ENCODE data around the gene DAP.

The DAP gene

GRCh38 chr5:10741661-10742060 is 19.4 kb downstream of the DAP start:
- Histone ChIP-seq H3K4me2 (ENCODE audit: insufficient read depth, low read length, poor library complexity, severe bottlenecking) (no peak overlapping the region), H3K4me3 (ENCODE audit: low read length in 2 of 2) (no peak overlapping the region), H3K36me3 (replicated peaks in 1 of 2; ENCODE audit: control insufficient read depth in 2 of 2, insufficient read depth in 2 of 2, low read length in 2 of 2) (peaks cover 21 to 61% of the 10 kb centered on the region in 2 donors), H3K4ac (ENCODE audit: low read length) (no peak overlapping the region), H3K27ac (replicated peaks; ENCODE audit: low read length) (no peak overlapping the region), H2BK120ac (ENCODE audit: low read depth, low read length) (no peak overlapping the region), H2BK12ac (ENCODE audit: low read length) (no peak overlapping the region), H4K91ac (ENCODE audit: low read depth, low read length, poor library complexity) (no peak overlapping the region), H3K4me1 (ENCODE audit: control insufficient read depth in 2 of 2, insufficient read depth in 1 of 2, low read depth in 1 of 2, low read length in 2 of 2) (no peaks in the 10 kb centered on the region), H2AK5ac (ENCODE audit: low read depth, low read length) (no peak overlapping the region), H2AFZ (ENCODE audit: low read length) (no peak overlapping the region), H3K9ac (ENCODE audit: low read depth, low read length, poor library complexity) (no peak overlapping the region), H3K23ac (ENCODE audit: low read depth, low read length, poor library complexity) (no peak overlapping the region), H3K9me3 (replicated peaks in 1 of 2; ENCODE audit: control insufficient read depth in 2 of 2, insufficient read depth in 1 of 2, low read depth in 1 of 2, low read length in 2 of 2) (peaks cover 4 to 38% of the 10 kb centered on the region in 2 donors), H3K14ac (ENCODE audit: low read length) (no peak overlapping the region), H3K18ac (ENCODE audit: low read length) (no peak overlapping the region), H3K79me1 (ENCODE audit: low read depth, low read length) (no peaks in the 10 kb centered on the region), H2BK15ac (ENCODE audit: low read length) (no peak overlapping the region), H3K27me3 (ENCODE audit: control insufficient read depth in 3 of 3, insufficient read depth in 3 of 3, low read depth in 1 of 3, low read length in 3 of 3) (no peaks in the 10 kb centered on the region), H2BK5ac (ENCODE audit: low read length) (no peak overlapping the region), H4K8ac (ENCODE audit: low read depth, low read length) (no peak overlapping the region)
- no peak for DNase-seq (ENCODE audit: low spot score)
- no CpG with 5 or more reads among the region's 9 CpGs for WGBS, 2 donors (ENCODE audit: extremely low coverage in 2 of 2, insufficient read length in 2 of 2, insufficient replicate concordance in 1 of 2)

- no peak overlapping the region for H2BK5ac ChIP-seq (ENCODE audit: low read length)
- no peak overlapping the region for H2BK15ac ChIP-seq (ENCODE audit: low read length)
- H4K91ac ChIP-seq (ENCODE audit: low read depth, low read length, poor library complexity) = no peak overlapping the region
- no peak overlapping the region for H2BK12ac ChIP-seq (ENCODE audit: low read length)
- no peak overlapping the region for H2AFZ ChIP-seq (ENCODE audit: low read length)
- H3K4me2 ChIP-seq (ENCODE audit: insufficient read depth, low read length, poor library complexity, severe bottlenecking) = no peak overlapping the region
- no peak for DNase-seq (ENCODE audit: low spot score)
- H3K79me1 ChIP-seq (ENCODE audit: low read depth, low read length) = no peaks in the 10 kb centered on the region
- H3K27ac ChIP-seq (replicated peaks; ENCODE audit: low read length) = no peak overlapping the region
- H3K4me1 ChIP-seq (ENCODE audit: control insufficient read depth in 2 of 2, insufficient read depth in 1 of 2, low read depth in 1 of 2, low read length in 2 of 2) = no peaks in the 10 kb centered on the region
- H3K9me3 ChIP-seq (replicated peaks in 1 of 2; ENCODE audit: control insufficient read depth in 2 of 2, insufficient read depth in 1 of 2, low read depth in 1 of 2, low read length in 2 of 2) = peaks cover 4 to 38% of the 10 kb centered on the region in 2 donors
- no peak overlapping the region for H3K23ac ChIP-seq (ENCODE audit: low read depth, low read length, poor library complexity)
- no peak overlapping the region for H2AK5ac ChIP-seq (ENCODE audit: low read depth, low read length)
- no peak overlapping the region for H2BK120ac ChIP-seq (ENCODE audit: low read depth, low read length)
- no peak overlapping the region for H4K8ac ChIP-seq (ENCODE audit: low read depth, low read length)
- H3K4me3 ChIP-seq (ENCODE audit: low read length in 2 of 2) = no peak overlapping the region
- H3K14ac ChIP-seq (ENCODE audit: low read length) = no peak overlapping the region
- no peaks in the 10 kb centered on the region for H3K27me3 ChIP-seq (ENCODE audit: control insufficient read depth in 3 of 3, insufficient read depth in 3 of 3, low read depth in 1 of 3, low read length in 3 of 3)
- H3K36me3 ChIP-seq (replicated peaks in 1 of 2; ENCODE audit: control insufficient read depth in 2 of 2, insufficient read depth in 2 of 2, low read length in 2 of 2) = peaks cover 17 to 48% of the 10 kb centered on the region in 2 donors
- H3K4ac ChIP-seq (ENCODE audit: low read length) = no peak overlapping the region
- no peak overlapping the region for H3K18ac ChIP-seq (ENCODE audit: low read length)
- H3K9ac ChIP-seq (ENCODE audit: low read depth, low read length, poor library complexity) = no peak overlapping the region
- no CpG with 5 or more reads among the region's 2 CpGs for whole genome bisulfite sequencing, 2 donors (ENCODE audit: extremely low coverage in 2 of 2, insufficient read length in 2 of 2, insufficient replicate concordance in 1 of 2)
Observed at GRCh38 chr5:10740384-10740783, 20.6 kb downstream of the DAP start.

- no peak overlapping the region for H3K9ac ChIP-seq (ENCODE audit: low read depth, low read length, poor library complexity)
- H3K23ac ChIP-seq (ENCODE audit: low read depth, low read length, poor library complexity) = no peak overlapping the region
- peaks cover 4 to 31% of the 10 kb centered on the region in 2 donors for H3K9me3 ChIP-seq (replicated peaks in 1 of 2; ENCODE audit: control insufficient read depth in 2 of 2, insufficient read depth in 1 of 2, low read depth in 1 of 2, low read length in 2 of 2)
- no peaks in the 10 kb centered on the region for H3K27me3 ChIP-seq (ENCODE audit: control insufficient read depth in 3 of 3, insufficient read depth in 3 of 3, low read depth in 1 of 3, low read length in 3 of 3)
- H2AK5ac ChIP-seq (ENCODE audit: low read depth, low read length) = no peak overlapping the region
- no peak overlapping the region for H2BK5ac ChIP-seq (ENCODE audit: low read length)
- H4K91ac ChIP-seq (ENCODE audit: low read depth, low read length, poor library complexity) = no peak overlapping the region
- no peak overlapping the region for H3K18ac ChIP-seq (ENCODE audit: low read length)
- H3K36me3 ChIP-seq (replicated peaks in 1 of 2; ENCODE audit: control insufficient read depth in 2 of 2, insufficient read depth in 2 of 2, low read length in 2 of 2) = peaks cover 5 to 35% of the 10 kb centered on the region in 2 donors
- no peak overlapping the region for H2BK120ac ChIP-seq (ENCODE audit: low read depth, low read length)
- no peaks in the 10 kb centered on the region for H3K4me1 ChIP-seq (ENCODE audit: control insufficient read depth in 2 of 2, insufficient read depth in 1 of 2, low read depth in 1 of 2, low read length in 2 of 2)
- H3K4me2 ChIP-seq (ENCODE audit: insufficient read depth, low read length, poor library complexity, severe bottlenecking) = no peak overlapping the region
- no peak overlapping the region for H3K14ac ChIP-seq (ENCODE audit: low read length)
- H2BK12ac ChIP-seq (ENCODE audit: low read length) = no peak overlapping the region
- H3K4ac ChIP-seq (ENCODE audit: low read length) = no peak overlapping the region
- no peak overlapping the region for H3K4me3 ChIP-seq (ENCODE audit: low read length in 2 of 2)
- H3K27ac ChIP-seq (replicated peaks; ENCODE audit: low read length) = no peak overlapping the region
- H2BK15ac ChIP-seq (ENCODE audit: low read length) = no peak overlapping the region
- no peak overlapping the region for H2AFZ ChIP-seq (ENCODE audit: low read length)
- H3K79me1 ChIP-seq (ENCODE audit: low read depth, low read length) = no peaks in the 10 kb centered on the region
- H4K8ac ChIP-seq (ENCODE audit: low read depth, low read length) = no peak overlapping the region
- DNase-seq (ENCODE audit: low spot score) = no peak
Observed at GRCh38 chr5:10737880-10738279, 23.2 kb downstream of the DAP start.

- H2BK5ac ChIP-seq (ENCODE audit: low read length) = no peak overlapping the region
- H2BK12ac ChIP-seq (ENCODE audit: low read length) = no peak overlapping the region
- no peak for DNase-seq (ENCODE audit: low spot score)
- H3K79me1 ChIP-seq (ENCODE audit: low read depth, low read length) = no peaks in the 10 kb centered on the region
- H3K4me3 ChIP-seq (ENCODE audit: low read length in 2 of 2) = no peak overlapping the region
- no peak overlapping the region for H4K91ac ChIP-seq (ENCODE audit: low read depth, low read length, poor library complexity)
- WGBS, 2 donors (ENCODE audit: extremely low coverage in 2 of 2, insufficient read length in 2 of 2, insufficient replicate concordance in 1 of 2) = no CpG with 5 or more reads among the region's 5 CpGs
- H2BK15ac ChIP-seq (ENCODE audit: low read length) = no peak overlapping the region
- no peak overlapping the region for H3K4me2 ChIP-seq (ENCODE audit: insufficient read depth, low read length, poor library complexity, severe bottlenecking)
- H3K4ac ChIP-seq (ENCODE audit: low read length) = no peak overlapping the region
- no peaks in the 10 kb centered on the region for H3K4me1 ChIP-seq (ENCODE audit: control insufficient read depth in 2 of 2, insufficient read depth in 1 of 2, low read depth in 1 of 2, low read length in 2 of 2)
- H2AFZ ChIP-seq (ENCODE audit: low read length) = no peak overlapping the region
- H2AK5ac ChIP-seq (ENCODE audit: low read depth, low read length) = no peak overlapping the region
- no peak overlapping the region for H3K14ac ChIP-seq (ENCODE audit: low read length)
- H3K18ac ChIP-seq (ENCODE audit: low read length) = no peak overlapping the region
- no peak overlapping the region for H4K8ac ChIP-seq (ENCODE audit: low read depth, low read length)
- H2BK120ac ChIP-seq (ENCODE audit: low read depth, low read length) = no peak overlapping the region
- peak overlapping the region; percentile 29 for H3K23ac ChIP-seq (ENCODE audit: low read depth, low read length, poor library complexity)
- no peaks in the 10 kb centered on the region for H3K27me3 ChIP-seq (ENCODE audit: control insufficient read depth in 3 of 3, insufficient read depth in 3 of 3, low read depth in 1 of 3, low read length in 3 of 3)
- no peak overlapping the region for H3K9ac ChIP-seq (ENCODE audit: low read depth, low read length, poor library complexity)
- H3K9me3 ChIP-seq (replicated peaks in 1 of 2; ENCODE audit: control insufficient read depth in 2 of 2, insufficient read depth in 1 of 2, low read depth in 1 of 2, low read length in 2 of 2) = peaks cover 2 to 23% of the 10 kb centered on the region in 2 donors
- no peak overlapping the region for H3K27ac ChIP-seq (replicated peaks; ENCODE audit: low read length)
- H3K36me3 ChIP-seq (replicated peaks in 1 of 2; ENCODE audit: control insufficient read depth in 2 of 2, insufficient read depth in 2 of 2, low read length in 2 of 2) = peaks cover 7 to 41% of the 10 kb centered on the region in 2 donors
Observed at GRCh38 chr5:10736808-10737207, 24.2 kb downstream of the DAP start.
